Activated CD8-positive, alpha-beta memory T cell treated with anti-CD3 and anti-CD28 coated beads, Interleukin-2, amount 50 U/mL, for 24 hours (primary cell): ENCODE results near the gene CD36.

Source experiments
- DNase-seq: peaks from one replicate; pipeline ENCODE4 v3.0.0-alpha.2; 2020; ENCODE audit errors: extremely low read depth

Gene CD36

DNA sequence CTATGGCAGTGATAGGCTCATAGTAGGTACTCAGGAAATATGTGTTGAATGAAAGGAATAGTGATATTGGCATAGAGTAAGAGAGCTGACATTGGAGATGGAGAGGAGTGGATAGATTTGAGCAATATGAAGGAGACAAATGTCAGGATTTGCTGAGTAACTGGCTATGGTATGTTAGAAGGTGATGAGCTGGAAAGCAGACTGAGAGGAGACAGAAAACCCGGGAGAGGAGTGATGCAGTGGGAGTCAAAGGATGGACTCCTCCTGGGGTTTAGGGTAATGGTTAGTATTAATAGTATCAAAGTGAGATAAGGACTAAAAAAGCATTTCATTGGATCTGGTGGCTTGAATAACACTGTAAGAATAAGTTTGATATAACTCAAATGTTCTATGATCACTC is 64.8 kb downstream of the CD36 start:
- no peak for DNase-seq

DNA sequence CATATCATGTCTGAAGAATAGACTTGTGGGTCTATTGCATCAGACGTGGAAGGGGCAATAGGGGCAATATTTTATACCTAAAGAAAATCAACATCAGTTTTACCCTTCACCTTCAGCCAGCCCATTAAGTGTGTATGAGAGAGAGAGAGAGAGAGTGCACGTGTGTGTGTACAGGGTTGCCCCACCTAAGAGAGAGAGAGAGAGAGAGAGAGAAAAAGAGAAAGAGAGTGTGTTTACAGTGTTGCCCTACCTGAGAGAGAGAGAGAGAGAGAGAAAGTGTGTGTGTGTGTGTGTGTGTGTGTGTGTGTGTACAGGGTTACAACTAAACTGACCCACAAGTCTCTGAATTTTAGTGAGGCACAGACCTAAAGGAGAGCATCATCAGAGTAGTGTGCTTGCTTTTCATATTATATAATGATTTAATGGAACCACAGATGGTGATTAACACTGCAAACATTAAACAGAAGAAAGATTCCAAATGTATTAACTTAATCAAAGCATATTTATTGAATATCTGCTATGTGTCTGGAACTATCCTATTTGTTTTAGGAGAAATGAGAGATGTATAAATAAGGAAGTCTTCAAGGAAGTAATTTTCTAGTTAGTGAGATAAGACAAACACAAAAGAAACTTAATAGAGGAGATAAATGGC is 66.8 kb downstream of the CD36 start:
- DNase-seq, result no peak

DNA sequence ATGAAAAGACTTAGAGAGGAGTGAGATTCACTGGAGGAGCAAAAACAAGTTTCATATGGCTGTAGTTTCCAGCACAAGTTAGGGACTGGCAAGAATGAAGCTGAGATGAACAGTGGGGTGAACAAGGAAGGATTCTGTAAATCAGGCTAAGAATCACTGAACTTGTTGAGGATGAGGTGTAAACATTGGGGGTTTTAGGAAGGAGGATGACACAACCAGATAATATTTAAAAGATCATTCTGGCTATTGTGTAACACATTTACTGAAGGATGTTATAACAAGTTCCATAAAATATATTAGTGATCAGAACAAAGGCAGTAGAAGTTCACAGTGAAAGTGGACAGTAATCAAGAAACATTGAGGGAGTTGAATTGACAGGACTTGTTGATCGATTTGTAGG is 68.9 kb downstream of the CD36 start:
- DNase-seq, result no peak

DNA sequence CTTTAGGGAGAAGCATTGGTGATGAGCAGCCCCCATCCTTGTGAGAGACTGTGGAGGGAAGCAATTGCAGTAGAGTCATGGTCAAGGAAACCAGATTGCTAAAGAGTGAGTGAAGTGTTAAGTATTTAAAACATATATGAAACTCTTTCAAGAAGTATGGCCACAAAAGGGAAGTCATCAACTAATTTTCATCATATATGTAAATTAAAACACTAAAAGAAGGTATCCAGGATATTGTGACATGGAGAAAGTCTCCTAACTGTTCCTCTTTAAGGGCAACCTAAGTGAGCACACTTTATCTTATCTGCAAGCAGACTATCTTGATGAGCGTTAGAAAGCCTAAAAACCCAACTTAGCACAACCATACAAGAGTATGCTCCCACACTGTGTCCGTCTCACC is 69.7 kb downstream of the CD36 start:
- no peak for DNase-seq

- no peak for DNase-seq
Observed at GRCh38 chr7:80711531-80711930, 73.1 kb downstream of the CD36 start.

DNA sequence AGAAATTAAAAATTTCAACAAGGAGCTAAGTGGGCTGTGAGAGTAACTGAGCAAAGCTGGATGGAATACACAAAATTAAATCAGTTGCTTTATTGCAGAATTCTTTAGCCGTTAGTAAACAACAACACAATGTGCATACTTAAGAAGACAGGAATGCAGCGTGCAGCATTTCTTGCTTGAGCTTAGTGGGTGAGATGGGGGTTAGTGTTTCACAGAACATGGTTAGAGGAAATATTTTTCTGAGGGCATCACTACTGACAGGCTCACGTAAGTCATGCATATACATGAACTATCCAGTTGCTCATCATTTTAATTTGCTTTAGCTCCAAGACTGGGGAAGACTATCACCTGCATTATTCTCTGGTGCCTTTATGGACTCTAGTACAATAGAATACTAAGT is 80.8 kb downstream of the CD36 start:
- no peak for DNase-seq

DNA sequence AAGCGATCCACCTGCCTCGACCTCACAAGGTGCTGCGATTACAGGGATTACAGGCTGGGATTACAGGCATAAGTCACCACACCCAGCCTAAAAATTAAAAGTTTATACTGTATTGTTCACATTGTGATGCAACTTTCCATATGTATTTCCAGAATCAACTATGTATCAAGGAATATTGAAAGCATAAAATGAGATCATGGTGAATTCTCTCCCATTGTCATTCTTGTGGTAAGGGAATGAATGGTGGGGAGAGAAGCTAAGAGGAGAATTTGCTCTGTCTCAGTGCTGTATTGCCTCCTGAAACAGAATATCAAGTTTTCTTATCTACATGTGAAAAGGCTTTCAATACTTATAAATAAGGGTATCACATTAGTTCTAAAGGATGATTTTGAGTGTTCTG is 81.7 kb downstream of the CD36 start:
- no peak for DNase-seq

DNA sequence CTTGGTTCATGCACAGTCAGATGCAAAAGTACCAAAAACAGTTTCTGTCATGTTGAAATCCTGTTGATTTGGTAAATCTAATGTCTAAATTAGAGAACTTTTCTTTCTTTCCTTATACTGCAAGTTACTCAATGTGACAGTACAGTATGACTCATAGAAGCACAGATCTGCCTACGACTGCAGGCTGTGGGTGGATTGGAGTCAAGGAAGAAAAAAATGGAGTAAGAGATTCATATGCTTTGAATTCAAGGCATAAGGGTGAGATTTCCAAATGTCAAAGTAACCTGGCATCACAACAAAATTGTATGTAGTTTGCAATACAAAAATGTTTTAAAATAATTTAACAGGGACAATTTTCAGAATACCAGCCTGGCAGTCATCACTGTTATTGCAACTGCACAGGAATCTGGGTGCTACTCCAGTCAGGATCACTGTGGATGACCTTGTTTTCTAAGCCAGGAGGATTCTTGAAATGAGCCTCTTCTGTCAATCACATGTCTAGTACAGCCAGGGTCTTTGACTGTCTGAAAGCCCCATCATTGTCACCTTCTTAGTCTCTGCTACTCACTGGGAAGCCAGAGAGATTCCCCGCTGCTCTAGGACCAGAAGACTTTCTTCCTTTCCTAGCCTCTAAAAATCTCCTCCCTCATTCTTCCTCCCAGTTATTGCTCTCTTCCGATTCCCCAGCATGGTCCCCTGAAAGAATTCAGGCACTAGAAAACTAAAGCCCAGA is 83.6 kb downstream of the CD36 start:
- no peak for DNase-seq

DNA sequence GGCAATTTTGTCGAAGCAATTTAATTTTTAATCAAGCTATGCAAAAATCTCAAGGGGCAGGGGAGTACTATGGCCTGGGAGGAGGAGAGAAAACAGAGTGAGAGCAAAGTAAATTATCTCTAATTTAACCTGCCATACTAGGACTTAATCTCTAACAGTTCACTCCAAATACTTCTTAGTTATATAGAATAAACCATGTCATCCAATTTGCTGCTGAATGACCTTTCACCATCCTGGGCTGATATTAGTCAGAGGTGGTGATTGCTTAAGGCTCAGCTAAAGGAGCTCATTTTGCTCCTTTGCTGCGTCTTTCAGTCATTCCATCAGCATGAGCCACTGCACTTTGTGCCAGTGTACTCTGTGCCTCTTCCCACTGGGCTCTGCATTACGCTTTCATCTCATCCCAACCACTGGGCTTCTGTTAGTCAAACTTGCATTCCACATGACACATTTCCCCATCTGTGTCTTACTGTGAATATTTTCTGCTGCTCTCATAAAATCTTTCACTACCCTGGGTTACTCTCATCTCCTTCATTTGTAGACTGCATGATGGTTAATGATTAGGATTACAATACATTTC is 84.3 kb downstream of the CD36 start:
- no peak for DNase-seq

GRCh38 chr7:80724249-80724871 is 85.9 kb downstream of the CD36 start:
- no peak for DNase-seq

DNA sequence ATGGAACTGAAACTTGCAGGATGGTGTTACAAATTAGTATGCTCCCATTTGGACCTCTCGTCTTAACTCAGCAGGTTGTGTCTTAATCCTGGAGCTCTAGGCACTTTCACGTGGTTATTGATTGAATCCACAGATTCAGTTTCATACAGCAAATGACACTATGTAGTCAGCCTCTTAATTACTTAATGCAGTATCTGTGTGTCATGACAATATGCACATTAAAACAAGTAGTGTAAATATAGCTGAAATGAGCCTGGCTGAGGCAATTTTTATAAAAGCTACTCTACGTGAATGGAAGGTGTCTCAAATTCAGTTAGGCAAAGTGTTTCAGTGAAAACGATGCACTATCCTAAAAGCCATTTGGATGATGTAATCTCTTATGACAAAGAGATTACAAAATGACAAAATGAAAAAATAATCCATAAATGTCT is 86.8 kb downstream of the CD36 start:
- DNase-seq, result no peak
